T-helper 22 cell (primary cell): ENCODE results near the gene TGFBR1.

Experiments used
- DNase-seq: peaks from one replicate; pipeline ENCODE4 v3.0.0-alpha.2; 2020; ENCODE audit warnings: low read depth

Gene TGFBR1

DNA sequence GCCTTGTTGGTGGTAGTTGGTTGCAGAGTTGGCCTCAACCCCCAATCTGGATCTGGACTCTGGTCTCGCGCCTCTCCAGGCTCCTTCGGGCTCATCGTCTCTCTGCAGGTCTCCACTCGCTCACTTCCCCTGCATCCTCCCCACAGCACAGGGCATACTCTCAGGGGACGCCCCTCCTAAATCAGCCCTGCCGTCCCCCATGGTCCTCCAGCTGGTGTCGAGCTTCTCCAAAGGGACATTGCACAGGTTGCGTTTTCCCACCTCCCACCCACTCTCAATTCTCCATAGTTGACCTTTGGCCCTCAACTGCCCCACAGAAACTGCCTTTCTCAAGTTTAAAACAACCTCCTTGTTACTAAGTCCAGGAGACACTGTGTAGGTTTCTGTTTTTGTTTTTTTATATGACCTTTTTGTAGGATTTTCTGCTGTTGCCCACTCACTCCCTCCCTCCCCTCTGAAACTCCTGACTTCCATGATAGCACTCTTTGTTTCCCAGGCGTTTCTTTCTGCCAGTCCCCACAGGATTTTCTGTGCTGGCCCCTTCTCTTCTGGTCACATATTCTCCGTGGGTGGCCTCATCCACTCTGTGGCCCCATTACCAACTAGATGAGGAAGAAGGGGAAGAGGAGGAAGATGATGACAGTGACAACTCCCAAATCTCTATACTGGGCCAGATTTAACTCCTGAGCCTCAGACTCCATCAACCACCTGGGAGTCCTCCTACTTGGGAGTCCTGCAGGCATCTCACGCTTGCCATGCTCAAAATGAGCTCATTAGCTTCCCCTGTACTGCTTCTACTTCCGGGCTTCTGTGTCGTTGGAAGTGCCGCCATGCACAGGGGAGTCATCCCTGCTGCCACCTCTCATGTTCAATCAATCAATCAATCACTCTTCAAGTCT, 66.6 kb downstream of the TGFBR1 start:
- DNase-seq, result no peak

DNA sequence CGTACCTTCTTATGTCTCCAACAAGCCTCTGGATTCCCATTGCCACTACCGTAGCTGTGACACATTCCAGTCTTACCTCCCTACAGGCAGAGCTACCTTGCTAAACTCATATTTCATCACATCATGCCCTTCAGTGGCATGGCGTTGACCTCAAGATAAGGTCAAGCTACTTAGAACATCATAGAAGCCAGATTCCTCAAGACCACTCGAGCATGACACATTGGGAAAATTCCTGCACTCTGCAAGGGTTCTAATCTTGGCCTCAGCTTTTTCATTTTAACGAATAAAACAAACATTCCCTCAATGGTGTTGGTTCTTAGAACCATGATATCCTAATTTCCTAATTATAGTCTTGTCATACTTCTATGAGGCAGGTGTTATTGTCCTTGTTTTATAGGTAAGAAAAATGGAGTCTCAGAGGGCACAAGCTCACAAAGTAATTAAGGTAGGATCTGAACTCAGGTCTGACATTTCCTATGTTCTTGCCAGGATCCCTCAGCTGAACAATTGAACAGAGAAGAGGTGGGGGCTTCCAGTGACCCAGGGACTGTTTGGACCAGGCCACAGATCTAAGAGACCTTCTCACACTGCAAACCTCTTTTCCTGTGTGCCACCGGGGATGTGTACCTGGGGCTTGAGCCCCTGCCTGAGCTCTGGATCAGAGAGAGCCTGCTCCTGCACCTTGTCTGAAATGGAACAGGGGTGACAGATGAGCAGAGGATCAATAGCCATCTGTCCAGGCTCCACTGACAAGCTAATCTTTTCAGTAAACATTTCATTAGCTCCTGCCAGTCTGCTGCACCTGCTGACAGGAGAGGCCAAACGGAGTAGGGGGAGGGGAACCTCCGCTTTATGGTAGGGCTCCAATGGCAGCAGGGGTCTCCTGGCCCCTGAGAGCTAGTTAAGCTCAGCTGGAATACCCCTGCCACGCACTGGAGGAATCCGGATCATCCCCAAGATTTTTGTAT, 67.5 kb downstream of the TGFBR1 start:
- DNase-seq, result no peak

GRCh38 chr9:99173570-99174504, 68.9 kb downstream of the TGFBR1 start:
- DNase-seq, result no peak

- no peak for DNase-seq
Measured at GRCh38 chr9:99176527-99177013, 71.7 kb downstream of the TGFBR1 start.

DNA sequence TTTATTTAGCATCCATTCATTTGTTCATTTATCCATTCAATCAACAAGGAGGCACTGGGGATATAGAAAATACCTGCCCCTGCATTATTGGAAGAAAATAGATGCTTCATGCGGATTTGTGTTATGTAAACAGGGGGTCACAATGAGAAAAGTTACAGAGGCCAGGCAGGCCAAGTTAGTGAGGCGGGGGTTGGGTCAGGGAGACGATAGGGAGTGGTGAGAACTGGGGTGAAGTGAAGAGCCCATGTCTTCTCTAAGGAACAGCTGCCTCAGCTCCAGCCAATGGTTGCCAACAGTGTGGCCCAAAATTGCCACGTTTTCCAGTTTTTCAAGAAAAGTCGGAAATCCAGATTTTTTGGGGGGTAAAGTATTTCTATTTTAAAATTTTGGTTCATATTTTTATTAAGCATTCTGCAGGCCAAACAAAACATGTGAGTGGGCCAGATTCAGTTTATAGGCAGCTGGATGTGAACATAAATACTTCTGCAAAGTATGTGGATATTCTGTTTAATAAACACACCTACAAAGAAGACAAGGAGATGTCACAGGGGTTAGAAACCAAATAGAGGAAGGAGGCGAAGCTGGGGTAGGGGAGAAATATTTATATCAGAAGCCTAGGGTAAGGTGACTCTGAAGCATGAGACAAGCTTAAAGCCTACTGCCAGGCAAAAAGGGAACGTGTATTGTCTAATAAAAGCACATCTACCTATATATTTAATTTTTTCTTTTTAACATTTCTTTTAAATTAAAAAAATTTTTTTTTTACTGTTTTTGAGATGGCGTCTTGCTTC, 72.9 kb downstream of the TGFBR1 start:
- DNase-seq, result no peak

DNA sequence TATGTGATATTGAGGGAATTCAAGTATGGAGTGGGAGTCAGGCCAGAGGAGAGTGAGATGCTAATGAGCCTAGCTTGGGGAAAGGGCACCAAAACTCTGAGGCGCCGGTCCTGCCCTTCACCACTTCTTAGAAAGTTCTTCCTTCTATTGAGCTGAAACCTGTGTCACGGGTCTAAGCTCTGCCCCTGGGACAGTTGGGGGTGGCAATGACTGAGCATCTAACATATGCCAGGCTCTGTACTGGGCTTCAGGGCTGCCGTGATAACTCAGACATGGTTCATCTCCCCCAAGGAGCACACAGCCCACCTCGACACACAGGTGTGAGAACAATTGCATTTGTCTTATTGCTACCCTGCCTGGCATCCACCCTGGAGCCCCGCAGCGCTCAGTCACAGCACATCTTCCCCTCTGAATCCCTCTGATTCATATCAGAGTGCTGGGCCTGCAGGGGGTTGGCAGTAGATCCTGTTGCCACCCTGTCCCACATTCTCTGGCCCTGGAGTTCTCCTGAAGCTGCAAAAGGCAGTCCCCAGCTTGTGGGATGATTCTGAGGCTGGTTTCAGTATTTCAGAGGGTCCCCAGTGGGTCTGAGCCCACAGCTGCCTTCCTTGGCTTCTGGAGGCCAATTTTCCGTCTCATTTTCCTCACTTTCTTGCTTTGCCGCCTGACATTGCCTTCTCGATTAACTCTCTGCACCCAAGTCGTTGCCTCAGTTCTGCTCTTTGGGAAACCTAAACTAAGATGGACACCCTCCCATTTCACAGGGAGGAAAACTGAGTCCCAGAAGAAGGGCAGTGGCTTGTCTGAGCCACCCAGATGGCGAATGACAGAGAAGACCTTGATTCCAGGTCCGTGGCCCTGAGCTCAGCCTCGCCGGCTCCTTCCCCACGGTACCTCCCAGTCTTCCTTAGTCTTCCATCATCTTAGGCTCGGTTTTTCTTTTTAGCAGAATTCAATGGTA, 74.3 kb downstream of the TGFBR1 start:
- no peak for DNase-seq

DNA sequence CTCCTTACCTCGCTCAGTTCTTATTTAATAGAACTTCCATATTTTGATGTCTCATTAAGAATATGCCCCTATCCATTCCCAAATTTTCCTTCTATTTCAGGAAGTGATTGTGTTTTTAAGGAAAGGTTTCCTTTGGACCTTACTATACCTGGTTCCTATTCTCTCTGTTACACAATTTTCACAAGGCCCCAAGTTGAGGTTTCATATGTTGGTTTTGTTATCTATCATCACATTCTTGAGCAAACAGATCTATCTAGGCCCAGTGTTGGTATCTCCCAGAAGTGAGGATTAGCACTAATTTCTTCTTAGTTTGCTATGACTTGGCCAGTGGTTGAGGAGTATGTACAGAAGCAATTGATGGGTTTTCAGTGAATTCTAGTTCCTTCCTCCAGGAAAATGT, 75.3 kb downstream of the TGFBR1 start:
- DNase-seq, result no peak

DNA sequence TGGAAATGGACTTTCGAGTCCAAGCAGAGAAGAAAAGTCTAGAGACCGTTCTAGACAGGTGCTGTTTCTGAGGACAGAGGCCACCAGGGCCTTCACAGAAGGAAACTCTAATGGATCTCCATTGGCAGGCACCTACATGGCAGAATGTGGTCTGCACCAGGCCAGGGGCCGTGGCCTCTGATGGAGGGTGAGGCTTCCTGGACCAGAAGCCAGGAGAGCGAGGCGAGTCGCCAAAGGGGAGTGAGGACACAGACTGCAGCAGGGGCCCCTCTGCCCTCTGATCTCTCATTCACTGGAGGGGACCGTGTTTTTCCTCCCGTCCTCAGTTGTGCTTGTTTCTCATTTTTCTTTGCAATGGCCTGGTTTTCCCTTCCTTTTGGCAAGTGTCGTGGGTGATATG, 75.7 kb downstream of the TGFBR1 start:
- no peak for DNase-seq

GRCh38 chr9:99181206-99181605, 76.3 kb downstream of the TGFBR1 start:
- DNase-seq, result no peak

DNA sequence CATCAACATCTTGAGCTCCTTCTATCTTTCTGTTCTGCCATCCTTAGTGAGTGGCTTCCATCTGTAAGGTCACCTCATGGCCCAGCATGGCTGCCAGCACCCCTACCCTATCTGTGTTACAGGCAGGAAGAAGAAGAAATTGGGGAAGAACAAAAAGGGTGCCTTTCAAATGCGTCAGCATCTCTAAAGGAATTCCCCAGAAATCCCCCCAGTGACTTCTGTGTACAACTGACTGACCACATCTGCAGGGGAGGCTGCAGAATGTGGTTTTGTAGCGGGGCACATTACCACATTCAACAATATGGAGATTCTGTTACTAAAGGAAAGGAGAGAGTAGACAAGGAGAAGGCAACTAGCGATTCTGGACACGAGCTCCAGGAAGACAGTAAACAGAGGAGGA, 76.7 kb downstream of the TGFBR1 start:
- DNase-seq, result no peak

GRCh38 chr9:99182356-99182755, 77.4 kb downstream of the TGFBR1 start:
- no peak for DNase-seq

DNA sequence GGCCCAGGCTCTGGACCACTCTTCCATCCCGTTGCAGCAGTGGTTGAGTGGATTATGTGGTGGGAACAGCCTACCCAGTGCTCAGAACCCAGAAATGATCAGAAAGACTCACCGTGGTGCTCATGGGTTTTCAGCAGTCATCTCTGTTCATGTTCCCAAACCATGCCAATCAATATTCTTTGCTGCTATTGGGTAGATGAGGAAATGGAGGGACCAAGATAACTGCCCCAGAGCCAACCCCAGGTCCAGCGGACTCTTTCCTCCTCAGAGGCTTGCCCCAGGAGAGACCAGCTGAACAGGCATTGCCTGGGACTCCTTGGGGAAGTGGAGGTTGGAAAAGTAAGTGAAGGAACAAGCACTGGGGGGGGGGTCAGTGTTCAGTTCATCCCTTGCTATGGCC, 78.7 kb downstream of the TGFBR1 start:
- no peak for DNase-seq

DNA sequence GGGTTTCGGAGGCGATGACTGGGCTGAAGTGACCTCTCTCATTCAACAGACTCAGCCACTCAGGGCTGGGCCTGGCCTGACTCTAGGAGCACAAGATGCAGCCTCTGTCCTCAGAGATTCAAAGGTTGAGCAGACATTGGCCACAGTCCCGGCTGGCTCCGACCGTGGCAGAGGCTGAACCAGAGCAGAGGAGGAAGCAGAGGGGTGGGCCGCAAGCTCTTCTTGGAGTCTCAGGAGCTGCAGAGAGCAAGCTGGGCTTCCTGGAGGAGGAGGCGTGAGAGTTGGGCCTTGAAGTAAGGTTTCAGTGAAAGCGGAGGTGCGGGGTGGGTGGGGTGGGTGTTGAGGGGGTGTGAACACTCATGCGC, 79.2 kb downstream of the TGFBR1 start:
- no peak for DNase-seq

GRCh38 chr9:99184475-99185347, 79.8 kb downstream of the TGFBR1 start:
- peak; percentile 41 for DNase-seq

GRCh38 chr9:99185348-99185632, 80.4 kb downstream of the TGFBR1 start:
- no peak for DNase-seq

DNA sequence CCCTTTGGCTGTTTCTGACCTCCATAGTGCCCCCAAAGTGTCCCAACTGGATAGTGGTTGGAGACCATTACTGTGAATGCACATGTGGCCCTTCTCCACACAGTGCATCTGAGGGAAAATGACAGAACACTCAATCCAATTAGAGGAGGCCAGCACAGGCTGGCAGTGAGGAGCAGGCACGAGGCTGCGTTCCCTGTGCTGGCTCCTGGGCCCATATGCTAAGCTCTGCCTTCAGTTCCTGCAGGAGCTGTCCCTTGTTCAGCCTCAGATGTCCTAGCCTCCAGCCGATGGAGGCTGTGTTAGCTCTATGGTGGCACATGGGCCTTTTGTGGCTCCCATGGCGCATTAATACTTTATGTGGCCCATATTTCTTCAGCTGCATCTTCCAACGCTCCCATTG, 81.0 kb downstream of the TGFBR1 start:
- DNase-seq, result no peak

- no peak for DNase-seq
Measured at GRCh38 chr9:99187311-99187710, 82.4 kb downstream of the TGFBR1 start.

GRCh38 chr9:99189186-99189585, 84.3 kb downstream of the TGFBR1 start:
- no peak for DNase-seq
